Activated T-cell treated with anti-CD3 and anti-CD28 coated beads, Interleukin-2, amount 50 U/mL, for 24 hours (primary cell): ENCODE data around the gene KRTAP20-4.

Experiments
- DNase-seq: peaks from one replicate; pipeline ENCODE4 v3.0.0-alpha.2; 2020
- H3K27ac Mint-ChIP-seq: 2 replicates; pipeline ENCODE4 v1.8.0; 2020; ENCODE audit warnings: mild to moderate bottlenecking, mixed read lengths
- H3K27me3 Mint-ChIP-seq: 2 replicates; pipeline ENCODE4 v1.8.0; 2020; ENCODE audit warnings: mixed read lengths
- H3K36me3 Mint-ChIP-seq: 2 replicates; pipeline ENCODE4 v1.8.0; 2020; ENCODE audit warnings: low read depth, mixed read lengths
- H3K4me1 Mint-ChIP-seq: 2 replicates; pipeline ENCODE4 v1.8.0; 2020; ENCODE audit warnings: low read depth, mixed read lengths
- H3K4me3 Mint-ChIP-seq: 2 replicates; pipeline ENCODE4 v1.8.0; 2020; ENCODE audit warnings: mild to moderate bottlenecking, moderate library complexity, mixed read lengths
- H3K9me3 Mint-ChIP-seq: 2 replicates; pipeline ENCODE4 v1.8.0; 2020; ENCODE audit warnings: mixed read lengths

Gene KRTAP20-4

DNA sequence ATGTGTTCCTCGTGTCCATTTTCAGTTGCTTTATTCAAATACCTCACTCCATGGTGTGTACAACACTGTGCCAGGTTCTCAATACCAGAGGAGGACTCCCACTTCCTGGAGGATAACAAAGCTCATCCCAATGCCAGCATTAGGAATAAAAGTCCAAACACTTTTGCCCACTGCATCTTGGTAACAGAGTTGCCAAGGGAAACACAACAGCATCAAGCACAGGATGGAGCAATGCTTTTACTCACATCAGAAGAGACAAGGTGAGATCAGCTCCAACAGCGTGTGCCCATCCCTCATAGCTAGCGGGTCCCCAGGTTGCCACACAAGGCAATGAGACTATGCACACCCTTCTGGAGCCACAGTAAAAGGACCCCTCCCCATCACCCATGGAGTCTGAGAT, 2.9 kb downstream of the KRTAP20-4 start:
- H3K36me3 Mint-ChIP-seq, result no peaks in the 10 kb centered on the region

DNA sequence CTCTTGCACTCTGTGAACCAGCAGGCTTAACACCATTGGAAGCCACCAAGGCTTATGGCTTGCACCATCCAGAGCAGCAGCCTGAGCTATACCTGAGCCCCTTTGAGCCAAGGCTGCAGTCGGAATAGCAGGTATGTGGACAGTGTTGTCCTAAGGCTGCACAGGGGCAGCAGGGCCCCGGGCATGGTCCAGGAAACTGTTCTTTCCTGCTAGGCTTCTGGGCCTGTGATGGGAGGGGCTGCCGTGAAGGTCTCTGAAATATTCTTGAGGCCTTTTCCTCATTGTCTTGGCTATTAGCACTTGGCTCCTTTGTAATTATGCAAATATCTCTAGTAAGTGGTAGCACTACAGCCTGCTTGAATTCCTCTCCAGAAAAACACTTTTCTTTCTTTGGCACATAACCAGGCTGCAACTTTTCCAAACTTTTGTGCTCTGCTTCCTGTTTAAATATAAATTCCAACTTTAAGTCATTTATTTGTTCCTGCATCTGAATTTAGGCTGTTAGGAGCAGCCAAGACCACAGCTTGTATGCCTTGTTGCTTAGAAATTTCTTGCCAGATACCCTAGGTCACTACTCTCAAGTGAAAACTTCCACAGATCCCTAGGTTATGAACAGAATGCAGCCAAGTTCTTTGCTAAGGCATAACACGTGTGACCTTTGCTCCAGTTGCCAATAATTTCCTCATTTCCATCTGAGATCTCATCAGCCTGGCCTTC, 5.2 kb downstream of the KRTAP20-4 start:
- no peaks in the 10 kb centered on the region for H3K27me3 Mint-ChIP-seq
- no peaks in the 10 kb centered on the region for H3K9me3 Mint-ChIP-seq
- no peaks in the 10 kb centered on the region for H3K4me1 Mint-ChIP-seq
- no peaks in the 10 kb centered on the region for H3K36me3 Mint-ChIP-seq
- DNase-seq, result no peak
- no peak overlapping the region for H3K27ac Mint-ChIP-seq
- no peak overlapping the region for H3K4me3 Mint-ChIP-seq

More for the DNA sequence above, 2.9 kb downstream of the KRTAP20-4 start:
- DNase-seq, result no peak
- H3K4me3 Mint-ChIP-seq, result no peak overlapping the region
- no peaks in the 10 kb centered on the region for H3K27me3 Mint-ChIP-seq
- no peaks in the 10 kb centered on the region for H3K9me3 Mint-ChIP-seq
- H3K27ac Mint-ChIP-seq, result no peak overlapping the region
- no peaks in the 10 kb centered on the region for H3K4me1 Mint-ChIP-seq

DNA sequence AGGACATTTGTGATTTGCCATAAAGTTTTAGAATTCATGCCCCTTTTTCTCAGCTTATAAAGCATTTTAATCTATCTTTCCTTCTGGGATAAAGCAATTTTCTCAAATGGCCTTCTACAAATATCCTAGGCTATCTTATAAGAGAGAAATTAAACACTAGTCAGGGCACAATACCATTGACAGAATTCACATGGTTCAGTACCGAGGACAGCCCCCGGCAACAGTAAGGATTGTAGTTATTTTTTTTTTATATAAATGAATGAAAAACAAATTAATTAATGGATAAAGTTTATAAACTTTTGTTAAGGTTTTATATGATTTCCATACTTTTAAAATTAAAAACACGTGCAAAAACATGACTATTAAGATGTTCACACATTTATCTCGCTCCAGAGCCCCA, 7.7 kb downstream of the KRTAP20-4 start:
- Mint-ChIP-seq H3K27me3 (no peaks in the 10 kb centered on the region), H3K4me3 (no peak overlapping the region), H3K4me1 (no peaks in the 10 kb centered on the region), H3K9me3 (no peaks in the 10 kb centered on the region), H3K27ac (no peak overlapping the region), H3K36me3 (no peaks in the 10 kb centered on the region)
- no peak for DNase-seq

DNA sequence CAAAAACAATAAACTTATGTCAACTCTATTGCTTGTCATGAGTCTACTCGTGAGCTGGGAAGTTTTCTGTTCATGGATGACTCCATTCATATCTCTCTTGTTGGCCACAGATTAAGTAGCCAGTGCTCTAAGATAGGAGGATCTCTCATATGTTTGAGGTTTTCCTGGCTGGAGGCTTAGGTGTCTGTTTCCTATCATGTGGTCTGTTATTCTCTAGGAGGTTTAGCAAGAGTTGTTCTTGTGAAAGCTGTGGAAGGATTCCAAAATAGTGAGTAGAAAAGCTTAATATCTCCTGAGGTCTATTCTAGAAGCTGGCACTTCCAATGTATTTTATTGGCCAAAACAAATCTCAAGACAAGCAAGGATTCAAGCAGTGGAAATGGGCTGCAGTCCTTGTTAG, 8.8 kb downstream of the KRTAP20-4 start:
- no peak for DNase-seq
- Mint-ChIP-seq H3K27me3 (no peaks in the 10 kb centered on the region), H3K4me1 (no peaks in the 10 kb centered on the region), H3K36me3 (no peaks in the 10 kb centered on the region), H3K4me3 (no peak overlapping the region), H3K9me3 (no peaks in the 10 kb centered on the region), H3K27ac (no peak overlapping the region)

DNA sequence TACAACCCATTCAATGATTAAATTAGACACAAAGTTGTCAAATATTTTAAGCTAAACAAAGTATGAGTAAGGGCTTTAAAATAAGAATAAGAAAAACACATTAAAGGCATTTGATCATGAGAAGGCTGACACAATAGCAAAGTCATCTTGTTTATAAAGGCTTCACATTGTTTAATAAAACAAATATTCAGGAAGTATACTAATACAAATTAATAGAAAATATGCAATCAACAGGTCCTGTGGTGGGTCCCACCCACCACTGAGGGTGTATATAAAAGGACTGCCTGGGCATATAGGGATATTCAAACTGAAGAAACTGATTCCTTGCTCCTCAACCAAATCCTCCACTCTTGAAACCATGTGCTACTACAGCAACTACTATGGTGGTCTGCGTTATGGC, 14.5 kb downstream of the KRTAP20-4 start, which contains the start of gene KRTAP20-2:
KRTAP20-2 (plus strand) TSS at position 301 of the 400 bp plus-strand sequence; CDS start at position 359, 58 bp downstream.
- Mint-ChIP-seq H3K4me3 (no peak within 1 kb of the TSS), H3K27me3 (no peaks in the 10 kb centered on the region), H3K4me1 (no peaks in the 10 kb centered on the region), H3K27ac (no peak within 1 kb of the TSS), H3K9me3 (no peaks in the 10 kb centered on the region), H3K36me3 (no peaks in the 10 kb centered on the region)
- no peak for DNase-seq

DNA sequence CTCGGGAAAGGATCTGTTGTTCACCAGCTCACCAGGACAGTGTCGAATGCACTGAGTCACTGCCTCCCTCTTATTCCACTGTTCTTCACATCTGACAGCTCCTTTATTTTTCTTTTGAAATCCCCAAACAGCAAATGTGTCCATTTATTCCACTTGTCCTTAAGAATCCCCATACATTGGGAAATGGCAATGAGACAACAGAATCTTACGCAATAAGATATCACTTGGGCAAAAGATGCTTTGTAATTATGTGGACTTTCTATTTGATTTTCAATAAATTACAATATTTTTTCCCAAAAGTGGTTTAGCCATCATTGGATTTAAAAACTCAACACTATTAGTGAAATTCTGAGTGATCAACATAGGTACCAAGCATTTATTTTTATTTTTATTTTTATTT, 18.3 kb downstream of the KRTAP20-4 start:
- no peak for DNase-seq
- Mint-ChIP-seq H3K4me1 (no peaks in the 10 kb centered on the region), H3K27me3 (peaks cover 2% of the 10 kb centered on the region), H3K4me3 (no peak overlapping the region), H3K36me3 (no peaks in the 10 kb centered on the region), H3K27ac (no peak overlapping the region), H3K9me3 (no peaks in the 10 kb centered on the region)

DNA sequence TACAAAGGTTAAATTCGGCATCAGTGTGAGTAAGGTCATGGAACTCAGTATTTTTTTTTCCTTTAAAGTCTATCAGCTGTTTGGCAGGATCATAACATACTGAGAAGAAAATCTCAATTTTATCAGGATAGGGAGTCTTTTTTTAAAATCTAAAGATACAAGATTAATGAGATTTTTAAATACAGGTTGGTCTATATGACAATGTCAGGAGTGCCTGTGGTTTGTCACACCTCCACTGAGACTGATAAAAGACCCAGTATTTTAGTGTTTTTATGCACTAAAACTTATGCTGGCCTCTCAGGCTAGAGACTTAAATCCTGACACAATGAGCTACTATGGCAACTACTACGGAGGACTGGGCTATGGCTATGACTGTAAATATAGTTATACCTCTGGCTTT, 22.1 kb downstream of the KRTAP20-4 start, which contains the start of gene KRTAP20-3:
KRTAP20-3 (plus strand) TSS at position 301 of the 400 bp plus-strand sequence.
- H3K4me1 Mint-ChIP-seq, result no peaks in the 10 kb centered on the region
- no peak for DNase-seq
- H3K9me3 Mint-ChIP-seq, result peaks cover 2% of the 10 kb centered on the region
- H3K27me3 Mint-ChIP-seq, result peaks cover 2% of the 10 kb centered on the region
- no peak within 1 kb of the TSS for H3K27ac Mint-ChIP-seq
- no peak within 1 kb of the TSS for H3K4me3 Mint-ChIP-seq
- H3K36me3 Mint-ChIP-seq, result no peaks in the 10 kb centered on the region

DNA sequence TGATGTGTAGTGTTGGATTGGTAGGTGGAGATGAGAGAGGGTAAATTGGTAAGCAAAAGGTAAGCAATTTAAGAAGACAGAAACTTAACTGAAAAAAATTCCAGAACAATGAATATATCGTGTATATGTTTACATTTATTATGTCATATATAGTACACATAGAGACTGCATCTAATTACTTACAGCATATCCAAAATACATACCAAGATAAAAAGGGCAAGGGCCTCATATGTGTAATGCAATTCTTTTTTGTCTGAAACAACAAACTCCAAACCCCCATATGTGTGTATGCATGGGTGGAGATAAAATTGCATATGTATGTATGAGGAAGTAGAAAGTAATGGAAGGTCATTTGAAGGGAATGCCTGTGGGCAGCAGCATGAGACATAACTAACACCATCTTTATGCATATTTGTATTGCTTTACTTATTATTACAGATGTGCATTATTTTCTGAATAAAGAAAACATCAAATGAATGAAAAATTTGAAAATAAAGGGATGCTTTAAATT, 26.5 kb downstream of the KRTAP20-4 start:
- Mint-ChIP-seq H3K9me3 (peaks cover 2% of the 10 kb centered on the region), H3K27ac (no peak overlapping the region), H3K36me3 (no peaks in the 10 kb centered on the region), H3K27me3 (peaks cover 7% of the 10 kb centered on the region), H3K4me3 (no peak overlapping the region), H3K4me1 (no peaks in the 10 kb centered on the region)
- DNase-seq, result no peak

DNA sequence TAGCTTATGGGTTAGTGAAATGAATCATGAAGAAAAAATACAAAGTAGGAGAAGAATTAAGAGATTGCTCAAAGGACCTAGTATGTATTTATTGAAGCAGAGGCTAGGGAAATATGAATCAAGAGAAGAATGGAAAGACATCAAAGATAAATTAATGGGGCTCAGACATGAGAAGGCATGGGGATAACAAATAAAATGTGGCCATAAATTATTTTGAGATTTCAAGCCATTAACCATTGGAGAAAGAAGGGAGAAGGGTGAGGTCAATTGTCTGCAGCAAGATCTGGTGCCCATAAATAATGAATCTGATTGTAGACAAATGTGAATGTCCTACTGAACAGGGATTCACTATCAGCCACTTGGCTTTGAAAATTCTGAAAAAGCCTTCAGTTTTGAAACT, 32.5 kb downstream of the KRTAP20-4 start:
- H3K4me1 Mint-ChIP-seq, result no peaks in the 10 kb centered on the region
- H3K36me3 Mint-ChIP-seq, result no peaks in the 10 kb centered on the region
- peaks cover 5% of the 10 kb centered on the region for H3K27me3 Mint-ChIP-seq
- DNase-seq, result no peak
- peaks cover 2% of the 10 kb centered on the region for H3K9me3 Mint-ChIP-seq
- H3K27ac Mint-ChIP-seq, result no peak overlapping the region
- no peak overlapping the region for H3K4me3 Mint-ChIP-seq

DNA sequence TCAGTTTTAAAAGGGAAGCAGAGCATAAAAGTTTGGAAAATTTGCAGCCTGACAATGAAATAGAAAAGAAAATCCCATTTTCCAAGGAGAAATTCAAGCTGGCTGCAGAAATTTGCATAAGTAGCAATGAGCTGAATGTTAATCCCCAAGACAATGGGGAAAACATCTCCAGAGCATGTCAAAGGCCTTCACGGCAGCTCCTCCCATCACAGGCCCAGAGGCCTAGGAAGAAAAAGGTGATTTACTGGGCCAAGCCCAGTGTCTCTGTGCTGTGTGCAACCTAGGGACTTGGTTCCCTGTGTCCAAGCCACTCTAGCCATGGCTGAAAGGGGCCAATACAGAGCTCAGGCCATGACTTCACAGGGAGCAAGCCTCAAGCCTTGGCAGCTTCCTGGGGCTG, 48.3 kb downstream of the KRTAP20-4 start:
- peaks cover 3% of the 10 kb centered on the region for H3K27me3 Mint-ChIP-seq
- no peak for DNase-seq
- H3K27ac Mint-ChIP-seq, result no peak overlapping the region
- H3K4me1 Mint-ChIP-seq, result no peaks in the 10 kb centered on the region
- H3K4me3 Mint-ChIP-seq, result no peak overlapping the region
- H3K9me3 Mint-ChIP-seq, result peaks cover 4% of the 10 kb centered on the region
- no peaks in the 10 kb centered on the region for H3K36me3 Mint-ChIP-seq
